ENCODE data around the gene LGSN. TPM values are rescaled to one million over a fixed set of nuclear protein-coding genes. Genes with fewer than 3 reads are reported as not detected.

The LGSN gene
- total and polyA plus RNA-seq, 2 donors (not counting 3 experiments of a cell fraction or from before 2014, with no cell fraction given) = not detected

GRCh38 chr6:63313111-63313510 lies 6.7 kb downstream of the LGSN start:
- FAIRE-seq (no peak), DNase-seq (ENCODE audit: low read depth, low spot score) (no peak)
- no peaks in the 10 kb centered on the region for H3K9me1 ChIP-seq (replicated peaks; ENCODE audit: control insufficient read depth, extremely low read depth, insufficient read depth, low read length)
- CTCF ChIA-PET = interaction anchor here (4.4 kb wide), 1 partner anchor 490 kb away, joined by 17 read pairs; no protein-coding TSS in a partner anchor
- POLR2A ChIA-PET = no interaction called here
- H3K27me3 ChIP-seq (ENCODE audit: control insufficient read depth in 2 of 2, insufficient read depth in 2 of 2, low read length in 2 of 2) = peaks cover 0 to 4% of the 10 kb centered on the region in 2 experiments
- H2AFZ ChIP-seq (ENCODE audit: low read depth, low read length) = no peak overlapping the region
- H3K9me3 ChIP-seq (replicated peaks; ENCODE audit: control insufficient read depth, insufficient read depth, low read length) = no peaks in the 10 kb centered on the region
- no peaks in the 10 kb centered on the region for H3K4me1 ChIP-seq (ENCODE audit: control insufficient read depth, extremely low read depth, insufficient read depth, low read length)
- TF ChIP-seq FOS (IDR thresholded peaks at IDR 0.05; ENCODE audit: borderline replicate concordance, insufficient read depth, low read length) (no peak), POLR2AphosphoS5 (IDR thresholded peaks at IDR 0.05; ENCODE audit: insufficient read depth, low read depth, low read length) (no peak), POLR2A (IDR thresholded peaks at IDR 0.05; ENCODE audit: low read depth, low read length) (no peak), MYC (IDR thresholded peaks at IDR 0.05; ENCODE audit: low read depth, low read length) (no peak), JUN (IDR thresholded peaks at IDR 0.05; ENCODE audit: borderline replicate concordance, insufficient read depth, insufficient read length, low read depth) (no peak), EZH2 (IDR thresholded peaks at IDR 0.05; ENCODE audit: borderline replicate concordance, low read depth, low read length, severe bottlenecking) (no peak), GATA2 (IDR thresholded peaks at IDR 0.05; ENCODE audit: insufficient read depth, insufficient read length, low read depth, low read length) (no peak), MAX (IDR thresholded peaks at IDR 0.05; ENCODE audit: insufficient read depth, insufficient read length) (no peak)
- TF ChIP-seq, protein P1, sequence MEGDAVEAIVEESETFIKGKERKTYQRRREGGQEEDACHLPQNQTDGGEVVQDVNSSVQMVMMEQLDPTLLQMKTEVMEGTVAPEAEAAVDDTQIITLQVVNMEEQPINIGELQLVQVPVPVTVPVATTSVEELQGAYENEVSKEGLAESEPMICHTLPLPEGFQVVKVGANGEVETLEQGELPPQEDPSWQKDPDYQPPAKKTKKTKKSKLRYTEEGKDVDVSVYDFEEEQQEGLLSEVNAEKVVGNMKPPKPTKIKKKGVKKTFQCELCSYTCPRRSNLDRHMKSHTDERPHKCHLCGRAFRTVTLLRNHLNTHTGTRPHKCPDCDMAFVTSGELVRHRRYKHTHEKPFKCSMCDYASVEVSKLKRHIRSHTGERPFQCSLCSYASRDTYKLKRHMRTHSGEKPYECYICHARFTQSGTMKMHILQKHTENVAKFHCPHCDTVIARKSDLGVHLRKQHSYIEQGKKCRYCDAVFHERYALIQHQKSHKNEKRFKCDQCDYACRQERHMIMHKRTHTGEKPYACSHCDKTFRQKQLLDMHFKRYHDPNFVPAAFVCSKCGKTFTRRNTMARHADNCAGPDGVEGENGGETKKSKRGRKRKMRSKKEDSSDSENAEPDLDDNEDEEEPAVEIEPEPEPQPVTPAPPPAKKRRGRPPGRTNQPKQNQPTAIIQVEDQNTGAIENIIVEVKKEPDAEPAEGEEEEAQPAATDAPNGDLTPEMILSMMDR (IDR thresholded peaks at IDR 0.05; ENCODE audit: extremely low read depth in 1 of 2, insufficient read depth in 1 of 2, low read depth in 1 of 2, low read length in 2 of 2) = no peak
- no TSS peak for BruUV-seq (replicated peaks)
- H3K79me2 ChIP-seq (ENCODE audit: control insufficient read depth, insufficient read depth, low read length) = no peaks in the 10 kb centered on the region
- dilution Hi-C loops (cut with MboI; ENCODE audit: extremely low pct_ligation_motif_present, low sequenced_read_pairs) = no loop called here
- no peaks in the 10 kb centered on the region for H4K20me1 ChIP-seq (replicated peaks; ENCODE audit: control insufficient read depth, extremely low read depth, insufficient read depth, low read length)
- H3K4me2 ChIP-seq (ENCODE audit: insufficient read depth, low read length) = no peak overlapping the region
- intact Hi-C loops (cut with micrococcal nuclease) = no loop called here
- no peak overlapping the region for H3K27ac ChIP-seq (ENCODE audit: insufficient read depth, low read depth, low read length)
- H3K4me3 ChIP-seq (replicated peaks in 1 of 3; ENCODE audit: insufficient read depth in 1 of 3, low read depth in 1 of 3, low read length in 3 of 3) = no peak overlapping the region
- H3K9ac ChIP-seq (replicated peaks; ENCODE audit: extremely low read depth, insufficient read depth, low read length) = no peak overlapping the region
- no peaks in the 10 kb centered on the region for H3K36me3 ChIP-seq (ENCODE audit: control insufficient read depth in 2 of 2, extremely low read depth in 1 of 2, insufficient read depth in 2 of 2, low read length in 2 of 2)
